Hypothalamus (tissue), 51 donors: Measurements from ENCODE around the gene BIRC7.
"Not testable (repeated sequence)": the region's sequence is repeated elsewhere in the genome, so short reads cannot be mapped to it uniquely, and the experiment has no call there.

Experiments used
- DNase-seq, 51 donors: peaks; one replicate each; lab custom pipeline; 2025; lab: John Stamatoyannopoulos, UW

The BIRC7 gene

GRCh38 chr20:63206878-63207277, 28.8 kb upstream of the BIRC7 start:
- DNase-seq = peak in 28 of 51 donors; percentile 8 to 73 (median 40)

- peak in 7 of 51 donors; percentile 16 to 49 (median 26) for DNase-seq
Measured at GRCh38 chr20:63208346-63208909, 27.3 kb upstream of the BIRC7 start.

DNA sequence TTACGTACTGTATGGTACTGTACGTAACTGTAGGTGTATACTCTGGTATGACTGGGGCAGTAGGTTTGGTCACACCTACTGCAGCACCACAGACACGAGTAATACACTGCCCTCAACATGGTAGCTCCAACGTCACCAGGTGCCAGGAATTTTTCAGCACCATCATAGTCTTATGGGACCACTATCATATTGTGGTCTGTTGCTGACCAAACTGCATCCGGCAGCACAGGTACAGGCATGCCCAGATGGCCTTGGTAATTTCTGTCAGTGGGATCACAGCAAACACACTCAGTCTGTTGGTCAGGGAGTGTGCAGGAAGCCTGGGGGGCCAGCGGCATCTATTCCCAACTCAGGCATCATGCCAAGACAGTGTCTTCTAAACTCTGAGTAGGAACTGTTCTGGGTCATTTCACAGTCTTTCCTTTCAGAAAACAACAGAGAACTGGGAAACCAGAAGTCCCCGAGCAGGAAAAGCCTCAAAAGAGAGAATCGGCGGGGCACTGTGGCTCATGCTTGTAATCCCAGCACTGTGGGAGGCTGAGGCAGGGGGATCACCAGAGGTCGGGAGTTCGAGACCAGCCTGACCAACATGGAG, 25.6 kb upstream of the BIRC7 start:
- DNase-seq = peak in 2 of 51 donors; percentile 4 to 20

- no peak for DNase-seq
Measured at GRCh38 chr20:63212393-63212730, 23.3 kb upstream of the BIRC7 start.

- DNase-seq = no peak
Measured at GRCh38 chr20:63212792-63213191, 22.9 kb upstream of the BIRC7 start.

DNA sequence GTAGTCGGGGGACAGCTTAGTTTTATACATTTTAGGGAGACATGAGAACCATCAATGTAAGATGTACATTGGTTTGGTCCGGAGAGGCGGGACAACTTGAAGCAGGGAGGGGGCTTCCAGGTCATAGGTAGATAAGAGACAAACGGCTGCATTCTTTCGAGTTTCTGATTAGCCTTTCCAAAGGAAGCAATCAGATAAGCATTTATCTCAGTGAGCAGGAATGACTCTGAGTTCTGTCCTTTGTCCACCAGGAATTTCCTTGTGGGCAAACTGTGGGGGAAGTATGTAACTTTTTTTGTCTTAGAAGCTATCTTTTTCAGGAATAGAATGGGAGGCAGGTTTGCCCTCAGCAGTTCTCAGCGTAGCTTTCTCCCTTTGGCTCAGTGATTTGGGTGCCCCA, 21.2 kb upstream of the BIRC7 start:
- no peak for DNase-seq

- DNase-seq = peak in 1 of 51 donors; percentile 54
Measured at GRCh38 chr20:63215101-63216040, 20.3 kb upstream of the BIRC7 start.

DNA sequence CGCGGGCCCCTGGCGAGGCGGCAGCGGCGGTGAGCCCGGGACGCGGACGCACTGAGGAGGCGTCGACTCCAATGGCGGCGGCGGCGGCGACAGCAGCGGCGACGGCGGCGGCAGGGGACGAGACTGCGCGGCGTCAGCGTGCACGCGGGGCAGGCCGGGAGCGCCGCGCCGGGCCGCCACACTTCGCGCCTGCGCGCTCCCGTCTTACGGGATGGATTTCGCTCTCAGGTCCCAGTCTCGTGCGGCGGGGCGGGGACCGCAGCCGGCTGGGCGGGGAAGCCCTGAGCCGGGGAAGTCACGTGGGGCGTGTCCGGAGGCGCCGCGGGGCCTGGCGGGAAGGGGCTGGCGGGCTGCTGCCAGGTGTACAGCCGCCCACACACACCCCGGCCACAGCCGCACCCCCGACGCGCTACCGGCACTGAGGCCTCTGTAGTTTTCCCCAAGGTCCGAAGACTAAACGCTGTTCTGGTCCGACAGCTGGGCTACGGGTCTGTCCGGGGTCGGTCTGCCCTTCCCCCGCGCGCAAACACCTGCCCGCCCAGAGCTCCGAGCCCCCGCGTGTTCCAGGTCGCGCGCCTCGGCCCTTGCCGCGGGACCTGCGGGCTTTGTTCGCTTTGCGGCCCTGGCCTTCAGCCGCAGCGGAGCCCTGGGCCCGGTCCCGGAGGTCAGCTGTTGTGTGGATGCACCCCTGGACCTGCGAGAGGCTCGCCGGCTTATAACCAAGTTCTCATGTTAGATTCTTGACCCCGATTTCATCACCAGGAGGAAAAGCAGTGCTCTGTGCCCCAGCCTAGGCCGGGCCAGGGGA, 19.5 kb upstream of the BIRC7 start, which contains the start of gene YTHDF1:
Gene YTHDF1, minus strand, starts transcription at position 91 of the 808 bp plus-strand sequence. CDS start 239 bp downstream, outside the sequence.
- DNase-seq = peak; percentile 72 to 97 (median 91)

DNA sequence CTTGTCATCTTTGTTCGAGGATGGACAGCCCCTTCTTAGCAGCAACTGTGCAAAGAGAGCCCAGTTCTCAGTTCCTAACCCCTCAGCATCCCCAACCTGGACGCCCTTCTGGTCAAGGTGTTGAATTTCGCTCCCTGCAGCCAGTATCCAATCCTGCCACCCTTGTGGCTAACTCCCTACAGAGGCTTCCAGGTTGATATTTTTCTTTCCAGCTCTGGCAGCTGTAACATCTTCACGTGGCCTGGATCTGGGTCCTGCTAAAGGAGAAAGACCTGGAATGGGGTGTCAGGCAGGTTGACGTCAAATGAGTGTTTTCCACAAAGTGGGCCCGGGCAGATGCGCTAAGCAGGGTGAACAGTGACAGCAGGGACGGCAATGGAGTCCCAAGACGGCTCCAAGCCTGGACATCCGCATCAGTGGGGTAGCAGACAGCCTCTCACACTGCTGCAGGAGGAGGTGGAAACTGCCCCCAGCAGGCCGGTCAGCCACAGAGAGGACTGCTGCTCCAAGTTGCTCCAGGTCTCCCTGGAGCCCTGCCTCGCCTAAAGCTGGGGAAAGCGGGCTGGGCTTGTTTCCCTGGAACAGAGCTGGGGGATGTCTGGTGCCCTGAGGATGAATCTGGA, 18.7 kb upstream of the BIRC7 start:
- DNase-seq = no peak

- DNase-seq = no peak
Measured at GRCh38 chr20:63217706-63218105, 18.0 kb upstream of the BIRC7 start.

DNA sequence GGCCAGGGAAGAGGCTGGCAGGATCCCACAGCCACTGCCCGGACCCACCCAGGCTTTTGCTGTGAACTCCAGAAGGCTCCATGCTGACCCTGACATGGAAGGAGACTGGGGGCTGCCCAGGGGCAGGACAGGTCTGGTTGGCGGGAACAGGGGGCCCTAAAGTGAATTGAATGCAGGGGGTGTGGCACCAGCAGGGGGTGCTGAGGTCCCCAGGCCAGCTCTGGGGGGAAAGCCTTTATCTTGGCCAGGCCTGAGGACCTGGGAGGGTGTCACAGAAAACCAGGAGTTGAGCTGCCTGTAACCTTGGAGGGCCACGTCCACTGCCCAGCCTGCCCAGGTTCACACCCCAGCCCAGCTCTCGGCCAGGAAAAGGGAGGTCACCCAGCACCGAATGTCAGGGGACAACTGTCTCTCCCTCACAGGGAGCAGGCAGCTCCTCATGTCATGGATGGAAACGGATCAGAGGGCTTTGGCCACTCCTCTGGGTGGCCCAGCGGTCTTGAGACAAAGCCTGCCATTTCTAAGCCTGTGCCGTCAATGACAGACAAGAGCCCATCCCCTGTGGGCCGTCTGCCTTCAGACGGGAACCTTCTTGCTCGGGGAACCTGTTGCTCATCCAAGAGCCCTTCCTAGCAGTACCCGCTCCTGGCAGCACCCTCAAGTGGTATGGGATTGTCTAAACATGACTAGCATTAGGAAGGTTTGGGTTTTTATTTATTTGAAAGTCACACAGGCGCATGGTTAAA, 16.8 kb upstream of the BIRC7 start:
- DNase-seq = no peak

GRCh38 chr20:63219447-63219821, 16.3 kb upstream of the BIRC7 start:
- no peak for DNase-seq

- DNase-seq = no peak
Measured at GRCh38 chr20:63219866-63220521, 15.7 kb upstream of the BIRC7 start.

DNA sequence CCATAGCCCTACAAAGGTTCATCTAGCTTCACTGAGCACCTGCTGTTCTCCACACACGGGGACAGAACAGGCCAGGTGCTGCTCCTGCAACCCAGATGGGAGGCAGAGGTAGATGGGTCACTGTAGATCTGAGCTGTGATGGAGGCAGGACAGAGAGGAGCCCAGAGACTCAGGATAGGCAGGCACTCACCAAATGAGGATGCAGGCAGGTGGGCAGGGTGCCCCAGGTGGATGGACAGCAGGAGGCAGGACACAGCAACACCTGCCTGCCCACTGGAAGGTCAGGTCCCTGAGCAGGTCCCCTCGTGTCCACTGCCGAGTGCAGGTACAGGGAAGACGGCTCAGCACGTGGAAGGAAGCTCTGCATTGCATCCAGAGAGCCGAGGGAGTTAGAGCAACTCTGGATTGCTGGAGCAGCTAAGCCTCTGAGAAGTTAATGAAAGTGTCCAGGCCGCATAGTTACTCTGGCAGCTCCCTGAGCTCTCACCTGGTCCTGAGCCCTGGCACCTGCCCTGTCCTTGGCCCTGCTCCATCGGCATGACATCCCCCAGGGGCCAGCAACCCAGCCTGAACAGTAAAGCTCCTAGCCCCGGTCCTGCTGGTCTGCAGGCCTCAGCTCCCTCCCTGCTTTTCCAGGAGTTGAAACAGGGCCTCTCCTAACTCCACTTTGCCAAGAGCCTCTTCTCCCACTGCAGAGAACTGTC, 14.9 kb upstream of the BIRC7 start:
- no peak for DNase-seq

DNA sequence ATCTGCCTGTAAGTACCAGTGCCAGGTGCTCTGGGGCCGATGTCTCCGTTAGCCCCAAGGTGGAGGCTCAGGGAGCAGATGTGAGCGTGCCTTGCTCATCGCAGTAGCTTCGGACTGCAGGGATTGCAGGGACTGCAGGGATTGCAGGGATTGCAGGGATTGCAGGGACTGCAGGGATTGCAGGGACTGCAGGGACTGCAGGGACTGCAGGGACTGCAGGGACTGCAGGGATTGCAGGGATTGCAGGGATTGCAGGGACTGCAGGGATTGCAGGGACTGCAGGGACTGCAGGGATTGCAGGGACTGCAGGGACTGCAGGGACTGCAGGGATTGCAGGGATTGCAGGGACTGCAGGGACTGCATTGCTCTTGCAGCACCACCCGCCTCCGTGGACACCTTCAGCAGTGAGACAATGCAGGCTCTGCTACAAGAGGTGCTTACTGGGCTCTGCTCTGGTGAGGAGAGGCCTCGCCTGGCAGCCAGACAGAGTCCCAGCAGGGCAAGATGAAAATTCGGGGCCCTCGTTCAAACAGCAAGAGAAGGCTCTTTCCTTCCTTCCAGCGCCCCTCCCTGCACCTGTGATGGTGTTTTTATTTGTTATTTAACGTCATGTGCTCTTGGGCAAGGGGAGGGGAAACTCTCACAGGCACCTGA, 14.2 kb upstream of the BIRC7 start:
- not testable (repeated sequence) for DNase-seq

- DNase-seq = no peak
Measured at GRCh38 chr20:63222541-63222940, 13.2 kb upstream of the BIRC7 start.

DNA sequence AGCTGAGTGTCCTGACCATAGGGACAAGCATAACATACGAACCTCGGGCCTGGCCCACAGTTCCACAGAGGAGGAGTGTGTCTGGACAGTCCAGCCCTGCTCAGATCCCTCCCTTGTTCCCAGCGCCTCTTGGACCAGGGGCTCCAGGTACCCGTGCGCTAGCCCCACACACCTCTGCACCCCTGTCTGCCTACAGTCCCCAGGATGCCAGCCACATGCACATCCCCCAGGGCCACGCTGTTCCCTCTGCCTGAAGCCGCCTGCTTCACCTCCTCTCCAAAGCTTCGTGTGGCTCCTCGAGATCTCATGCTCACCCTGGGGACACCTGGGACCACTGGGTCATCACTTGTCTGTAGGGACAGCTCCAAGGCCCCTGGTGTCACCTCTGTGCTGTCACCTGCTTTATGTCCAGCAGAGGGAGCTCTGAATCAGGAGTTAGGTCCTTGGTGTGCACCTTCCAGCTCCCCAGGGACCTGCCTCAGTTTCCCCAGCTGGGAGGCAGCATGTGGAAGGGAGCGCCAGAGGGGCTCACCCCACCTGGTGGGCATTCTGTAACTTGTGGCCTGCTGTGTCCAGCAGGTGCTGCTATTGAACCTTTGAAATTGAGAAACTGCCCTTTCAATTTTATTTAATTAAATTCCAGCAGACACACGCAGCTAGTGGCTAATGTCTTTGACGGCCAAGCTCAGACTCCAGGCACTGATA, 12.4 kb upstream of the BIRC7 start:
- DNase-seq = peak in 9 of 51 donors; percentile 13 to 50 (median 29)
